ENCODE measurements around the gene UBE2U.
A peak's percentile ranks its signal among the peaks of the same experiment; 100 is the strongest.

UBE2U gene

DNA sequence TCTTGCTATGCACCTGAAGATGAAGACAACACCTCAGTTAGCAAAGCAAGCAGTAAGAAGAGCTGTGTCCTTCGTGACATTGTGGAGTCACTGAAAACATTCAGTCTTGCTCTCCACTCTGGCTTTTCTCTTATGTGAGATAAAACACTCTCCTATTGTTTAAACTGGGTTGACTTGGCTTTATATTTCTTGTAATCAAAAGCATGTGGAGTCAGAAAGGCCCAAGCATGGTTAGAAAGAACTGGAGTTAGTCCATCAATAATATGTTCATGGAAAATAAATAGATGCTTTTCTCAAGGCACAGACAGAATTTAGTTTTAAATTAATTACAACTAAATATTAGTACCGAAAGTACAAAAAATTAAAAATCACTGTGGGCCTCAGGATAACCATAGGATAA lies 61.7 kb downstream of the UBE2U start:
- DNase-seq: no peak
- in situ Hi-C loops (cut with HindIII; ENCODE audit: low pct_ligation_motif_present, low pct_unique_long_range_greater_than_20kb, low sequenced_read_pairs): no loop called here

- DNase-seq: no peak
- in situ Hi-C loops (cut with HindIII; ENCODE audit: low pct_ligation_motif_present, low pct_unique_long_range_greater_than_20kb, low sequenced_read_pairs): no loop called here
These were observed 63.6 kb downstream of the UBE2U start for GRCh38 chr1:64266991-64267390.

DNA sequence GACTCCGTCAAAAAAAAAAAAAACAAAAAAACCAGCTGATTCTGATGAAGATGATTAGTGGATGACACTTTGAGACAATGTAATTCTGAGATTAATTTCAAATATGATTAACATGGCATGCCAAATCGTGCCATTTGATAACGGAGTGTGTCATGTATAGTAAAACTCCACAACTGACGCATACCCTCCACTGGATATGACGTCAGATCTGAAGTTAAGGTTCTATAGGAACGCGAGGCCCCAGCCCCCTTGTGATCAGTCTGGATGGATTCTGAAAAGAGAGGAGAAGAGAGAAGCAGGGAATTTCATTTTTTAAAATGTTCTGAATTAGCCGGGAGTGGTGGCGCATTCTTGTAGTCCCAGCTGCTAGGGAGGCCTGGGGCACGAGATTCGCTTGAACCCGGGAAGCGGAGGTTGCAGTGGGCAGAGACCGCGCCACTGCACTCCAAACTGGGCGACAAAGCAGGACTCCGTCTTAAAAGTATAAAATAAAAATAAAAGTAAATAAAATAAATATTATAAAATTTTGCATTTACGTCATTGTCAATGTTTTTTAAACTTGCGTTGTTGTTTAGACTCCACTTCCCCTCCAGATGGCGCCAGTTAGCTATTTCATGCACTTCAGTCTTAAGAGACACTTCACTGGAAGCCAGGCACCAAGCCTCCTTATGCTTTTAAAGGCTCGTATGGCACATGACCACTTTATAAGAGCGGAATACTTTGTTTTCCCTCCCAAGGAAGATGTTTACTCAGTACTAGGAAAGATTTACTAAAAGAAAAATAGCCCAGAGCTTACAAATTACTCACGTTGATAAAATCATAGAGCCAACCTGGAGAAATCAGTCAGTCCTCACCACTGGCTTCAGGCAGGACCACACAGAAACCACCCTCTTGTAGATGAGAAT lies 65.5 kb downstream of the UBE2U start:
- in situ Hi-C loops (cut with HindIII; ENCODE audit: low pct_ligation_motif_present, low pct_unique_long_range_greater_than_20kb, low sequenced_read_pairs): no loop called here
- DNase-seq: peak; percentile 65

GRCh38 chr1:64269558-64269884 lies 66.1 kb downstream of the UBE2U start:
- no peak for DNase-seq

DNA sequence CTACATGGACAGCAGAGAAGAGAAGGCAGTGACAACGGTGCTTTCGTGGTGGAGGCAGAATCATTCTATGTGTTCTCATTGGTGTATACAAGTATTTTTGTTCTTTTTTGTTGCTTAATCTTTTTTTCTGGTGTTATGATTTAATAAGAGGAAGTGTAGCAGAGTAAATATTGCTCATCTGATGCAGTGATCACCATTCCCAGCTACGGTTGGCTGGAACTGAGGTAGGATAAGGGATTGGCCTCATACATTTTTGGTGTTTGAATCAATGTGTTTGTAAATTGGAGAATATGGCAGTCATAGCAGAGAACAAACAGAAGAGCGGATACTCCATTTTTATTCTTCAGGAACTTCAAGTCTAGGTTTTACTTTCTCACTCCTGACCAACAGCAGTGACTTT lies 76.6 kb downstream of the UBE2U start:
- in situ Hi-C loops (cut with HindIII; ENCODE audit: low pct_ligation_motif_present, low pct_unique_long_range_greater_than_20kb, low sequenced_read_pairs): no loop called here
- DNase-seq: no peak

More at GRCh38 chr1:64269558-64269884, 66.1 kb downstream of the UBE2U start:
- in situ Hi-C loops (cut with HindIII; ENCODE audit: low pct_ligation_motif_present, low pct_unique_long_range_greater_than_20kb, low sequenced_read_pairs): no loop called here

- DNase-seq: no peak
These were observed 78.9 kb downstream of the UBE2U start for GRCh38 chr1:64282351-64282750.

DNA sequence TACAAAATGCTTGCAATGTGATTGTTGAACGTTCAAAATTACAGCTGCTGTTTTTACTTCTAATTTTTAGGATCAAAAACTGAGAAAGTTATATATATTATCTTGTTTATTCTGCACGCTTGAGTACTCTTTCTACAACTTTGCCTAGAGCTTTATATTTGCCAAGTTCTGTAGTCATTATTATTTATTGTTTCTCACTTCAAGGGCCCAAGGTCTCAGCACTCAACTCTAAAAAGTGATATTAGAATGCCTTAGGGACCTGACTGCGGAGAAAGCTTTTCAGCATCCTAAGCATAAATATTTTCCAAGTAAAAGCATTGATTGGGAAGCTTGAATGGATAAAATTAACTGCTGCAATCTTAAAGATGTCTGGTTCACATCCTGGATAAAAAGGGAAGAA lies 83.6 kb downstream of the UBE2U start:
- DNase-seq: no peak
- in situ Hi-C loops (cut with HindIII; ENCODE audit: low pct_ligation_motif_present, low pct_unique_long_range_greater_than_20kb, low sequenced_read_pairs): no loop called here

More at GRCh38 chr1:64282351-64282750, 78.9 kb downstream of the UBE2U start:
- in situ Hi-C loops (cut with HindIII; ENCODE audit: low pct_ligation_motif_present, low pct_unique_long_range_greater_than_20kb, low sequenced_read_pairs): no loop called here

- in situ Hi-C loops (cut with HindIII; ENCODE audit: low pct_ligation_motif_present, low pct_unique_long_range_greater_than_20kb, low sequenced_read_pairs): no loop called here
- DNase-seq: no peak
These were observed 87.0 kb downstream of the UBE2U start for GRCh38 chr1:64290420-64290819.

GRCh38 chr1:64291931-64292330 lies 88.5 kb downstream of the UBE2U start:
- in situ Hi-C loops (cut with HindIII; ENCODE audit: low pct_ligation_motif_present, low pct_unique_long_range_greater_than_20kb, low sequenced_read_pairs): no loop called here
- DNase-seq: no peak

- DNase-seq: no peak
- in situ Hi-C loops (cut with HindIII; ENCODE audit: low pct_ligation_motif_present, low pct_unique_long_range_greater_than_20kb, low sequenced_read_pairs): no loop called here
These were observed 89.0 kb downstream of the UBE2U start for GRCh38 chr1:64292399-64292798.

GRCh38 chr1:64293820-64294219 lies 90.4 kb downstream of the UBE2U start:
- no peak for DNase-seq
- in situ Hi-C loops (cut with HindIII; ENCODE audit: low pct_ligation_motif_present, low pct_unique_long_range_greater_than_20kb, low sequenced_read_pairs): no loop called here

- DNase-seq: no peak
- in situ Hi-C loops (cut with HindIII; ENCODE audit: low pct_ligation_motif_present, low pct_unique_long_range_greater_than_20kb, low sequenced_read_pairs): no loop called here
These were observed 91.7 kb downstream of the UBE2U start for GRCh38 chr1:64295136-64295535.

DNA sequence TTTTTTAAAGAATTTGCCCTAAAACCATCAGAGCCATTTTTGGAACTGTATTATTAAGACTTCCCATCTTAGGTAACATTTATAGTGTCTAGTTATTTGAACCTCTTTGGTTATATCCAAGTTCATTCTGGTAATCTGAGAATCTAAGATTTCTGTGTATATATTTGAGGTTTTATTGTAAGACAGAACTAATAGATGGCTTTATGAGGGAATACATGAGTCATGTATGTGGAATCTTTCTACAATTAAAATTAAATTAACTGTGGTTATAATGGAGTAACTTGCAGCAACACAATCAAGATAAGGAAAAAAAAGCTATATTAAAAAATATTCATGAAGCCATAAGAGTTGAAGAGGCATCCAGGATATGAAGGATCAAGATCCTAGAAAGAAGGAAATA lies 92.1 kb downstream of the UBE2U start:
- in situ Hi-C loops (cut with HindIII; ENCODE audit: low pct_ligation_motif_present, low pct_unique_long_range_greater_than_20kb, low sequenced_read_pairs): no loop called here
- DNase-seq: no peak

DNA sequence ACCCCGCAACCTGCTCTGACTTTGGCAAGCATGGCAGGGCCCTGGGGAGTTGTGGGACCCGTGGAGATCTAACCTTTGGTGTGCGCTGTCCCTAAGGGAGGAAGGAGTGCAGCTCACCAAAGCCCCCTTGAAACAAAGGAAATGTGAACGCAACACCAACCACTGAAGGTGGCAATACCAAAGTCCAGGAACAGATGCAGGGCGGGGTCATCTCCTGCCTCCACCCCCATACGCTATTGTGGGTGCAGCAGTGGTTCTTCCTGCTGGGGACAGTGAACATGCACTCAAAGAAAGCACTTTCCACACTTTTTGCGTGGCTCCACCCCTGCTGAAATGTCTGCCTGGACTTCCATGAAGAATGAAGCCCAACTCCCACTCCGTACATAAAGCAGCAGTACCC lies 93.0 kb downstream of the UBE2U start:
- in situ Hi-C loops (cut with HindIII; ENCODE audit: low pct_ligation_motif_present, low pct_unique_long_range_greater_than_20kb, low sequenced_read_pairs): no loop called here
- DNase-seq: no peak

- no peak for DNase-seq
- in situ Hi-C loops (cut with HindIII; ENCODE audit: low pct_ligation_motif_present, low pct_unique_long_range_greater_than_20kb, low sequenced_read_pairs): no loop called here
These were observed 98.8 kb downstream of the UBE2U start for GRCh38 chr1:64302194-64302593.

DNA sequence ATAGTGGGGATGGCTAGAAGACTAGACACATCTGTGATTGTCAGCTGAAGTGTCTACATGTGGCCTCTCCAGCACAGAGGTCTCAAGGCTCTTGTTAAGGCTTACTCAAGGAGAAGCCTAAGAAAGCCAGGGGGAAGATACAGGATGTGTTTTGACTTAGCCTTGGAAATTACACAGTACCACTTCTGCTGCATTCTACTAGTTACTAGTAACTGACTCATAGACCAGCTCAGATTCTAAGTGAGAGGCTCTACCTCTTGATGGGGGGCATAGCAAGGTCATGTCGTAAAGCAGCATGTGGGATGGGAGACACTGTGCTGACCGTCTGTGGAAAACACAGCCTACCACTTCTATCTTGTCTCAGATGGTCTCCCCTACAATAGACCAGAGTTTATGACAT lies 99.5 kb downstream of the UBE2U start:
- no peak for DNase-seq

DNA sequence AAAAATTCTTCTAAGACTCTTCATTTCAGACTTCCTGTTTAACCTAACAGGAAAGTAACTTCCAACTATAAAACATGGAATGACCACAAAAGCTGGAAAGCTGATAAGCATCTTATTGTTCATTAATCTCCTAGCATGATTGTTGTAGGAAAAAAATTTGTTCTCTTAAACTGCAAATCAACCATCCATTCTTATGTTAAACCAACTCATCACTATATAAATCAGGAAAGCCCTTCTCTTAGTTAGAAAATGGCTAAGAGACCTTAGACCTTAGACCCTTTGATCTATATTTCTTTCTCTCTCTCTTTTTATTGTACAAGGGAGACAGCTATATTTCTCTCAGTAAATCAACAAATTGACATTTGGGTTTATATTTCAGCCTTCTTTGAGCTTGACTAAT lies 101.4 kb downstream of the UBE2U start:
- no peak for DNase-seq

More for the DNA sequence above, 99.5 kb downstream of the UBE2U start:
- in situ Hi-C loops (cut with HindIII; ENCODE audit: low pct_ligation_motif_present, low pct_unique_long_range_greater_than_20kb, low sequenced_read_pairs): no loop called here

DNA sequence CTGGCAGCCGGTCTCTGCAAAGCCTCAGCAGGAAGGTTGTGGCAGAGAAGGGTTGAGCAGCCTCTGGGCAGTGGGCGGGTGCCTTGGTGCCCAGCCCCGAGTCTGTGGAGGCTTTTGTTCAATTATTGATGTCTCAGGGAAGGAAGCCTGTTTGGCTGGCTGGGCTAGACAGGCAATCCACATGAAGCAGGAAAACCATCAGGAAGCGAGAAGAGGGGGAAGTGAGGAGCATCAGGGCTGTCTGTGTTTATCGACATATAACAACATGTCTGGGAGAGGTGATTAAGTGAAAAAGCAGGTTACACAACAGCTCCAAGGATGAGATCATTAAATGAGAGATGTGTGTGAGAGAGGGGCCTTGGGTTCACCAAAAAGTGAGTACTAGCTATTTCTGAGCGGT lies 105.4 kb downstream of the UBE2U start:
- DNase-seq: no peak
- in situ Hi-C loops (cut with HindIII; ENCODE audit: low pct_ligation_motif_present, low pct_unique_long_range_greater_than_20kb, low sequenced_read_pairs): no loop called here

More for the DNA sequence above, 101.4 kb downstream of the UBE2U start:
- in situ Hi-C loops (cut with HindIII; ENCODE audit: low pct_ligation_motif_present, low pct_unique_long_range_greater_than_20kb, low sequenced_read_pairs): no loop called here

GRCh38 chr1:64309431-64309831 lies 106.0 kb downstream of the UBE2U start:
- in situ Hi-C loops (cut with HindIII; ENCODE audit: low pct_ligation_motif_present, low pct_unique_long_range_greater_than_20kb, low sequenced_read_pairs): no loop called here
- no peak for DNase-seq

GRCh38 chr1:64310760-64311159 lies 107.3 kb downstream of the UBE2U start:
- DNase-seq: no peak
- in situ Hi-C loops (cut with HindIII; ENCODE audit: low pct_ligation_motif_present, low pct_unique_long_range_greater_than_20kb, low sequenced_read_pairs): no loop called here

All from ACHN (cell line).